ENCODE data around the gene SCARB2.

Gene SCARB2

DNA sequence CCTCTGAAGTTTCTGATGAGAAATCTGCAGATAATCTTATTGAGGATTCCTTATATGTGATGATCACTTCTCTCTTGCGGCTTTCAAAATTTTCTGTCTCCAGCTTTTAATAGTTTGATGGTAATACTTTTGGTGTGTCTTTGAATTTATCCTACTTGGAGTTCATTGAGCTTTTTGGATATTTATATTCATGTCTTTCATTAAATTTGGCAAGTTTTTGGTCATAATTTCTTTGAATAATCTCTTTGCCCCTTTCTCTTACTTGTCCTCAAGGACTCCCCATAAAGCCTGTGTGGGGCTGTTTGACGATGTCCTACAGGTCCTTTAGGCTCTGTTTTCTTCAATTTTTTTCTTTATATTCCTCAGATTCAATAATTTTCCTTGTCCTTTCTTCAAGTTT, 26.6 kb upstream of the SCARB2 start:
- Histone ChIP-seq H4K8ac (ENCODE audit: low read depth, low read length) (no peak overlapping the region), H3K9me3 (replicated peaks in 1 of 2; ENCODE audit: control insufficient read depth in 2 of 2, insufficient read depth in 1 of 2, low read depth in 1 of 2, low read length in 2 of 2) (peaks cover 0 to 7% of the 10 kb centered on the region in 2 donors), H3K79me1 (ENCODE audit: low read depth, low read length) (no peaks in the 10 kb centered on the region), H3K9ac (ENCODE audit: low read depth, low read length, poor library complexity) (no peak overlapping the region), H3K36me3 (replicated peaks in 1 of 2; ENCODE audit: control insufficient read depth in 2 of 2, insufficient read depth in 2 of 2, low read length in 2 of 2) (no peaks in the 10 kb centered on the region), H3K14ac (ENCODE audit: low read length) (no peak overlapping the region), H3K4me2 (ENCODE audit: insufficient read depth, low read length, poor library complexity, severe bottlenecking) (no peak overlapping the region), H2BK5ac (ENCODE audit: low read length) (no peak overlapping the region), H2AFZ (ENCODE audit: low read length) (no peak overlapping the region), H3K23ac (ENCODE audit: low read depth, low read length, poor library complexity) (no peak overlapping the region), H2AK5ac (ENCODE audit: low read depth, low read length) (no peak overlapping the region), H3K4me3 (ENCODE audit: low read length in 2 of 2) (no peak overlapping the region), H2BK15ac (ENCODE audit: low read length) (no peak overlapping the region), H3K4me1 (ENCODE audit: control insufficient read depth in 2 of 2, insufficient read depth in 1 of 2, low read depth in 1 of 2, low read length in 2 of 2) (no peaks in the 10 kb centered on the region), H3K18ac (ENCODE audit: low read length) (no peak overlapping the region), H2BK120ac (ENCODE audit: low read depth, low read length) (no peak overlapping the region), H2BK12ac (ENCODE audit: low read length) (no peak overlapping the region), H3K27me3 (ENCODE audit: control insufficient read depth in 3 of 3, insufficient read depth in 3 of 3, low read depth in 1 of 3, low read length in 3 of 3) (peaks cover 0 to 10% (median 0%) of the 10 kb centered on the region in 3 experiments), H3K4ac (ENCODE audit: low read length) (no peak overlapping the region), H4K91ac (ENCODE audit: low read depth, low read length, poor library complexity) (no peak overlapping the region), H3K27ac (replicated peaks; ENCODE audit: low read length) (no peak overlapping the region)
- no peak for DNase-seq (ENCODE audit: low spot score)
- WGBS, 2 donors (ENCODE audit: extremely low coverage in 2 of 2, insufficient read length in 2 of 2, insufficient replicate concordance in 1 of 2): no CpG with 5 or more reads among the region's 2 CpGs

DNA sequence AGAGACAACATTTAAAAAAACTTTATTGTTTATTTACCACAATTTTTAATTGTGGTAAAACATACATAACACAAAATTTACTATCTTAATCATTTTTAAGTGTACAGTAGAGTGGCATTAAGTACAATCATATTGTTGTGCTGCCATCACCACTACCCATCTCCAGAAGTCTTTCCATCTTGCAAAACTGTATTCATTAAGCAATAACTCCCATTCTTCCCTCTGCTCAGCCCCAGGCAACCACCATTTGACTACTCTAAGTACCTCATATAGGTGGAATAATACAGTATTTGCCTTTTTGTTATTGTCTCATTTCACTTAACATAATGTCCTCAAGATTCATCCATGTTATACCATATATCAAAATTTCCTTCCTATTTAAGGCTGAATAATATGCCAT, 25.1 kb upstream of the SCARB2 start:
- no peak overlapping the region for H3K4ac ChIP-seq (ENCODE audit: low read length)
- H2BK15ac ChIP-seq (ENCODE audit: low read length): no peak overlapping the region
- no peak for DNase-seq (ENCODE audit: low spot score)
- H3K27me3 ChIP-seq (ENCODE audit: control insufficient read depth in 3 of 3, insufficient read depth in 3 of 3, low read depth in 1 of 3, low read length in 3 of 3): peaks cover 0 to 5% (median 0%) of the 10 kb centered on the region in 3 experiments
- H3K36me3 ChIP-seq (replicated peaks in 1 of 2; ENCODE audit: control insufficient read depth in 2 of 2, insufficient read depth in 2 of 2, low read length in 2 of 2): no peaks in the 10 kb centered on the region
- no peak overlapping the region for H4K91ac ChIP-seq (ENCODE audit: low read depth, low read length, poor library complexity)
- no peak overlapping the region for H2AK5ac ChIP-seq (ENCODE audit: low read depth, low read length)
- peaks cover 0 to 4% of the 10 kb centered on the region in 2 donors for H3K4me1 ChIP-seq (ENCODE audit: control insufficient read depth in 2 of 2, insufficient read depth in 1 of 2, low read depth in 1 of 2, low read length in 2 of 2)
- H3K14ac ChIP-seq (ENCODE audit: low read length): no peak overlapping the region
- H3K9ac ChIP-seq (ENCODE audit: low read depth, low read length, poor library complexity): no peak overlapping the region
- no peak overlapping the region for H3K4me2 ChIP-seq (ENCODE audit: insufficient read depth, low read length, poor library complexity, severe bottlenecking)
- H2BK120ac ChIP-seq (ENCODE audit: low read depth, low read length): no peak overlapping the region
- H2AFZ ChIP-seq (ENCODE audit: low read length): no peak overlapping the region
- H3K79me1 ChIP-seq (ENCODE audit: low read depth, low read length): no peaks in the 10 kb centered on the region
- H3K23ac ChIP-seq (ENCODE audit: low read depth, low read length, poor library complexity): no peak overlapping the region
- no peak overlapping the region for H4K8ac ChIP-seq (ENCODE audit: low read depth, low read length)
- no peak overlapping the region for H3K27ac ChIP-seq (replicated peaks; ENCODE audit: low read length)
- H2BK5ac ChIP-seq (ENCODE audit: low read length): no peak overlapping the region
- H3K4me3 ChIP-seq (ENCODE audit: low read length in 2 of 2): no peak overlapping the region
- peaks cover 0 to 7% of the 10 kb centered on the region in 2 donors for H3K9me3 ChIP-seq (replicated peaks in 1 of 2; ENCODE audit: control insufficient read depth in 2 of 2, insufficient read depth in 1 of 2, low read depth in 1 of 2, low read length in 2 of 2)
- no peak overlapping the region for H3K18ac ChIP-seq (ENCODE audit: low read length)
- no peak overlapping the region for H2BK12ac ChIP-seq (ENCODE audit: low read length)

DNA sequence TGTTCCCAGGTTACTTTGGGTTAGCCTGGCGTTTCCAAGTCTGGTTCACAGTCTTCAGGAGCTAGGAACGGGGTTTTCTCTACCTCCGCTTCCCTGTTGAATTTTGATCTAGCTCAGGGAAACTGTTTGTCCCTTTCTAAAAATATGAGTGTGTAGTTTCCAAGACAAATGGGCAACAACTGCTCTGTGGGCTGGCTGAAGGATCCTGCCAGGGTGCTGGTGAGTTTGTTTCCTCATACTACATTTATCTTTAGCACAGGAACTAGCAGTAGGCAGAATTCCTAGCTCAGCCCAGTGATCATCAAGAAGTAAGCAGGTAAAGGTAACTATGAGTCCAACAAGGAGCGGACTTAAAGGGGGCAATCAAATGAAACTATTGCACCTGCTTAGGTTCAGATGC, 24.6 kb upstream of the SCARB2 start:
- H2BK15ac ChIP-seq (ENCODE audit: low read length): no peak overlapping the region
- WGBS, 2 donors (ENCODE audit: extremely low coverage in 2 of 2, insufficient read length in 2 of 2, insufficient replicate concordance in 1 of 2): no CpG with 5 or more reads among the region's 4 CpGs
- no peak overlapping the region for H3K14ac ChIP-seq (ENCODE audit: low read length)
- no peak overlapping the region for H2AK5ac ChIP-seq (ENCODE audit: low read depth, low read length)
- H3K4me1 ChIP-seq (ENCODE audit: control insufficient read depth in 2 of 2, insufficient read depth in 1 of 2, low read depth in 1 of 2, low read length in 2 of 2): peaks cover 2 to 4% of the 10 kb centered on the region in 2 donors
- no peak overlapping the region for H2BK12ac ChIP-seq (ENCODE audit: low read length)
- DNase-seq (ENCODE audit: low spot score): no peak
- H3K4ac ChIP-seq (ENCODE audit: low read length): no peak overlapping the region
- no peak overlapping the region for H3K27ac ChIP-seq (replicated peaks; ENCODE audit: low read length)
- no peak overlapping the region for H2BK5ac ChIP-seq (ENCODE audit: low read length)
- H3K4me2 ChIP-seq (ENCODE audit: insufficient read depth, low read length, poor library complexity, severe bottlenecking): no peak overlapping the region
- H3K9ac ChIP-seq (ENCODE audit: low read depth, low read length, poor library complexity): no peak overlapping the region
- no peaks in the 10 kb centered on the region for H3K36me3 ChIP-seq (replicated peaks in 1 of 2; ENCODE audit: control insufficient read depth in 2 of 2, insufficient read depth in 2 of 2, low read length in 2 of 2)
- H3K23ac ChIP-seq (ENCODE audit: low read depth, low read length, poor library complexity): no peak overlapping the region
- no peak overlapping the region for H4K91ac ChIP-seq (ENCODE audit: low read depth, low read length, poor library complexity)
- H3K18ac ChIP-seq (ENCODE audit: low read length): no peak overlapping the region
- no peak overlapping the region for H4K8ac ChIP-seq (ENCODE audit: low read depth, low read length)
- H2BK120ac ChIP-seq (ENCODE audit: low read depth, low read length): no peak overlapping the region
- no peak overlapping the region for H3K4me3 ChIP-seq (ENCODE audit: low read length in 2 of 2)
- no peak overlapping the region for H2AFZ ChIP-seq (ENCODE audit: low read length)
- no peaks in the 10 kb centered on the region for H3K79me1 ChIP-seq (ENCODE audit: low read depth, low read length)
- H3K27me3 ChIP-seq (ENCODE audit: control insufficient read depth in 3 of 3, insufficient read depth in 3 of 3, low read depth in 1 of 3, low read length in 3 of 3): peaks cover 0 to 5% (median 0%) of the 10 kb centered on the region in 3 experiments
- H3K9me3 ChIP-seq (replicated peaks in 1 of 2; ENCODE audit: control insufficient read depth in 2 of 2, insufficient read depth in 1 of 2, low read depth in 1 of 2, low read length in 2 of 2): peaks cover 0 to 7% of the 10 kb centered on the region in 2 donors

DNA sequence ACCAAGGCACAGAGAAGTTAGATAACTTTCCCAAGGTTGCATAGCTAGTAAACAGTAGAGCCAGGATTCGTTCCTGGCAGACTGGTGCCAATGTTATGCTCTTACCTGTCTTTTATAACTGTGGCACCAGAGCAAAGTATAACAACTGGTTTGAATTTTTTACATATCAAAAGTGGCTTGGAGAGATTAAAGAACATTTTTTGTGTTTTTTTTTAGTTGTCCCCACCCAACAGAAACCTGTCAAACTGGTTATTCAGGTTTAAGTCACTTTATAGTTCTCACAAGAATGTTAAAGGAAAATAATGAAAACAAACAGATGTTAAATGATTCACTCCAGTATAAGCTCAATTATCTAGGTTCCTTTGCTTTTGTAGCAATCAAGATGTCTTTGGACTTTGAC, 22.3 kb upstream of the SCARB2 start:
- no peaks in the 10 kb centered on the region for H3K79me1 ChIP-seq (ENCODE audit: low read depth, low read length)
- no CpG with 5 or more reads among the region's 1 CpG for WGBS, 2 donors (ENCODE audit: extremely low coverage in 2 of 2, insufficient read length in 2 of 2, insufficient replicate concordance in 1 of 2)
- H2BK120ac ChIP-seq (ENCODE audit: low read depth, low read length): no peak overlapping the region
- no peak overlapping the region for H4K91ac ChIP-seq (ENCODE audit: low read depth, low read length, poor library complexity)
- no peak for DNase-seq (ENCODE audit: low spot score)
- H3K27ac ChIP-seq (replicated peaks; ENCODE audit: low read length): no peak overlapping the region
- H2BK15ac ChIP-seq (ENCODE audit: low read length): no peak overlapping the region
- H3K4ac ChIP-seq (ENCODE audit: low read length): no peak overlapping the region
- no peak overlapping the region for H3K23ac ChIP-seq (ENCODE audit: low read depth, low read length, poor library complexity)
- H3K14ac ChIP-seq (ENCODE audit: low read length): no peak overlapping the region
- H3K18ac ChIP-seq (ENCODE audit: low read length): no peak overlapping the region
- no peak overlapping the region for H3K4me2 ChIP-seq (ENCODE audit: insufficient read depth, low read length, poor library complexity, severe bottlenecking)
- H3K36me3 ChIP-seq (replicated peaks in 1 of 2; ENCODE audit: control insufficient read depth in 2 of 2, insufficient read depth in 2 of 2, low read length in 2 of 2): no peaks in the 10 kb centered on the region
- no peak overlapping the region for H2BK5ac ChIP-seq (ENCODE audit: low read length)
- H2BK12ac ChIP-seq (ENCODE audit: low read length): no peak overlapping the region
- H4K8ac ChIP-seq (ENCODE audit: low read depth, low read length): no peak overlapping the region
- no peak overlapping the region for H2AFZ ChIP-seq (ENCODE audit: low read length)
- H3K9ac ChIP-seq (ENCODE audit: low read depth, low read length, poor library complexity): no peak overlapping the region
- no peak overlapping the region for H2AK5ac ChIP-seq (ENCODE audit: low read depth, low read length)
- H3K9me3 ChIP-seq (replicated peaks in 1 of 2; ENCODE audit: control insufficient read depth in 2 of 2, insufficient read depth in 1 of 2, low read depth in 1 of 2, low read length in 2 of 2): peaks cover 0 to 7% of the 10 kb centered on the region in 2 donors
- no peak overlapping the region for H3K4me3 ChIP-seq (ENCODE audit: low read length in 2 of 2)
- no peaks in the 10 kb centered on the region for H3K27me3 ChIP-seq (ENCODE audit: control insufficient read depth in 3 of 3, insufficient read depth in 3 of 3, low read depth in 1 of 3, low read length in 3 of 3)
- peaks cover 2 to 4% of the 10 kb centered on the region in 2 donors for H3K4me1 ChIP-seq (ENCODE audit: control insufficient read depth in 2 of 2, insufficient read depth in 1 of 2, low read depth in 1 of 2, low read length in 2 of 2)
